GM21423 (cell line): ENCODE measurements around the gene AKR1B1.
"Not testable (repeated sequence)": the region's sequence is repeated elsewhere in the genome, so short reads cannot be mapped to it uniquely, and the experiment has no call there.

Experiments
- ATAC-seq: cut with Tn5 transposase; IDR thresholded peaks from one replicate; pipeline ENCODE4 v1.9.1; 2021; ENCODE audit warnings: mild to moderate bottlenecking, moderate library complexity; ENCODE audit not compliant: unreplicated experiment

Gene AKR1B1

GRCh38 chr7:134458806-134459698 lies at the start of gene AKR1B1:
TSS of gene AKR1B1 (minus strand) at chr7:134459100. CDS start at chr7:134459062, 38 bp downstream.
- peak; percentile 94 for ATAC-seq

GRCh38 chr7:134505856-134506255 lies 47.0 kb upstream of the AKR1B1 start:
- no peak for ATAC-seq

- ATAC-seq: no peak
Measured at GRCh38 chr7:134504660-134505164, 45.8 kb upstream of the AKR1B1 start.

- ATAC-seq: no peak
Measured at GRCh38 chr7:134502463-134503371, 43.8 kb upstream of the AKR1B1 start.

- ATAC-seq: no peak
Measured at GRCh38 chr7:134500982-134501381, 42.1 kb upstream of the AKR1B1 start.

- no peak for ATAC-seq
Measured at GRCh38 chr7:134500406-134500805, 41.5 kb upstream of the AKR1B1 start.

- ATAC-seq: no peak
Measured at GRCh38 chr7:134495546-134495945, 36.6 kb upstream of the AKR1B1 start.

- no peak for ATAC-seq
Measured at GRCh38 chr7:134493091-134493490, 34.2 kb upstream of the AKR1B1 start.

- ATAC-seq: not testable (repeated sequence)
Measured at GRCh38 chr7:134487721-134488120, 28.8 kb upstream of the AKR1B1 start.

GRCh38 chr7:134485203-134485602 lies 26.3 kb upstream of the AKR1B1 start:
- ATAC-seq: no peak

GRCh38 chr7:134483296-134483695 lies 24.4 kb upstream of the AKR1B1 start:
- ATAC-seq: no peak

- ATAC-seq: no peak
Measured at GRCh38 chr7:134482858-134483257, 24.0 kb upstream of the AKR1B1 start.

- ATAC-seq: no peak
Measured at GRCh38 chr7:134481167-134481566, 22.3 kb upstream of the AKR1B1 start.

- ATAC-seq: no peak
Measured at GRCh38 chr7:134480730-134481129, 21.8 kb upstream of the AKR1B1 start.

- no peak for ATAC-seq
Measured at GRCh38 chr7:134480202-134480601, 21.3 kb upstream of the AKR1B1 start.

GRCh38 chr7:134478707-134479106 lies 19.8 kb upstream of the AKR1B1 start:
- ATAC-seq: no peak

- no peak for ATAC-seq
Measured at GRCh38 chr7:134477954-134478353, 19.1 kb upstream of the AKR1B1 start.

- ATAC-seq: no peak
Measured at GRCh38 chr7:134476044-134476443, 17.1 kb upstream of the AKR1B1 start.

- ATAC-seq: no peak
Measured at GRCh38 chr7:134474828-134475227, 15.9 kb upstream of the AKR1B1 start.

GRCh38 chr7:134473861-134474291 lies 15.0 kb upstream of the AKR1B1 start:
- ATAC-seq: no peak

GRCh38 chr7:134472572-134473244 lies 13.8 kb upstream of the AKR1B1 start:
- ATAC-seq: no peak
